Activated CD4-positive, alpha-beta T cell treated with anti-CD3 and anti-CD28 coated beads, Interleukin-2, amount 50 U/mL, for 48 hours (primary cell): ENCODE measurements around the gene SLC38A3.

Experiments
- DNase-seq, 2 experiments: peaks; one replicate each; pipeline ENCODE4 v3.0.0-alpha.2; 2020

SLC38A3 gene

DNA sequence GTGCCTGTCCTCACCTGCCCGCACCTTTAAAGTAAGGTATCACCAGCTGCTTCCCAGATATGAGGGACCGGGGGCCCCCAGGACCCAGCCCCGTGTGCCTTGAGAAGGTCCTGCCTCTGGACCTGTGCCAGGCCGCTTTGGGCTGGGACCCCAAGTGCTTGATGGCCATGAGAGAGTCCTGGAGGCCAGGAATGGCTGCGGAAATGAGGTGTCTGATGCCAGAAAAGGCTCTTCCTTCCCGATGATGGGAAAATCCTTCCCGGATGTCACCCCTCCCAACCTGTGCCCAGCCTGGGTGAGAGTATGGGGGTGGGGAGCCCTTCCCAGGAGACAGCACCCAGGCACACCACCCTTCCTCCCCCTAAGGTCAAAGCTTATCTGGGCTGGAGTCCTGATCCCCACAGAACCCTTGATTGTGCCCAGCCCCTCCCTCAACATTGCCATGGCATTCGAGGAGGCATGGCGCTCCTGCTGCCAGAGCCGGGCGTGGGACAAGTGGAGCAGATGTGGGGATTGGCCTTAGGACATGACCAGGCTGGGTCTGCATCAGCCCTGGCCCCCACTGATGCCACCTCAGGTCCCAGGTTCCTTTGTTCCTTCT lies 35.7 kb upstream of the SLC38A3 start:
- DNase-seq, result no peak

GRCh38 chr3:50169858-50170257 lies 35.2 kb upstream of the SLC38A3 start:
- no peak for DNase-seq

DNA sequence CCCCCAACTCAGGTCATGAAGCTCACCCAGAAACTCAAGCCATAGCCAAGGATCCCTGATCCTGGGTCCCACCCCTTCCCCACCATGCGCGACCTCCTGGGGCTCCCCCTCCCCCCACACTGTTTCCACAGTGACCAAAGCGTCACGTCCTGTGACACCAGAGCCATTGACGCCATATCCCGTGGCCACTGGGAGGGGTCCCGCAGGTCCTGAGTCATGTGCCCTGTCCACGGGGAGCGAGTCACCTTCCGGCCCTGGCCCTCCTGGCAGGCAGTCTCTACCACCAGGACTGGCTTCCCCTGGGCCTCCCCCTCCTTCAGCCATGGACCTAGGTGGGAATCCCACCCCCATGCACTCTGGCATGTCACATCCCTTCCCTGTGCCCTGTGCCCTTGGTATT lies 34.4 kb upstream of the SLC38A3 start:
- DNase-seq, result no peak

DNA sequence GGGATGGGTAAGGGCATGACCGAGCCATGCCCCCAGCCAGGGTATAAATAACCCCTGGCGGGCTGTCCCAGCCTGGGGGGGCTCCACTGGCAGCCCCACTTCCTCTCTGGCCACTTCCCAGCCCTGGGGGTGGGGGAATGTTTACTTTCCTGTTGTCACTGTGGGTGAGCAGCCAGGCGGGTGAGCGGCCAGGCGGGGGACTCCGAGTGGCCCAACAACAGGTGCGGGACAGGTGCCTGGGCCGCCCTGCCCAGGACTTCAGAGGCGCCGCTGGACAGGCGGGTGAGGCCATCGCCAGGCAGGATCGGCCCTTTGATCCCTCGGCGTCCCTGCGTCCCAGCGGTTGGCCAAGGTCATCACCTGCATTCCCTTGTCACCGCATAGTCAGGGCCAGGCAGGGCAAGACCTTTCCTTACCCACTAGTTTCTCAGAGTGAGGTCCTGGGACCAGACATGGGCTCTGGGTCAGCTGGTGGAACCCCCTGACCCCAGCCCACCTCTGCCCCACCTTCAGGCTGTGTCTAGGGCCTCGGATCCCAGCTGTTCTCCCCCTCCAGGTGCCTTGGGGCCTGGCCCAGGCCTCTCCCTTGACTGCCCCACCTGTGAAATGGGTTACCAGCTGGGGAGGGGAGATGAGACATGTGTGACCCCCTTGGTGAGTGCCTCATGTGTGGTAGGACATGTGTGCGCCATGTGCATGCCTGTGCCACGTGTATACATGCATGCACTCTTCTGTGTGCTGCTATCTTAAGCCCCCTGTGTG lies 33.4 kb upstream of the SLC38A3 start:
- no peak for DNase-seq

GRCh38 chr3:50172626-50173220 lies 32.3 kb upstream of the SLC38A3 start:
- DNase-seq, result no peak

DNA sequence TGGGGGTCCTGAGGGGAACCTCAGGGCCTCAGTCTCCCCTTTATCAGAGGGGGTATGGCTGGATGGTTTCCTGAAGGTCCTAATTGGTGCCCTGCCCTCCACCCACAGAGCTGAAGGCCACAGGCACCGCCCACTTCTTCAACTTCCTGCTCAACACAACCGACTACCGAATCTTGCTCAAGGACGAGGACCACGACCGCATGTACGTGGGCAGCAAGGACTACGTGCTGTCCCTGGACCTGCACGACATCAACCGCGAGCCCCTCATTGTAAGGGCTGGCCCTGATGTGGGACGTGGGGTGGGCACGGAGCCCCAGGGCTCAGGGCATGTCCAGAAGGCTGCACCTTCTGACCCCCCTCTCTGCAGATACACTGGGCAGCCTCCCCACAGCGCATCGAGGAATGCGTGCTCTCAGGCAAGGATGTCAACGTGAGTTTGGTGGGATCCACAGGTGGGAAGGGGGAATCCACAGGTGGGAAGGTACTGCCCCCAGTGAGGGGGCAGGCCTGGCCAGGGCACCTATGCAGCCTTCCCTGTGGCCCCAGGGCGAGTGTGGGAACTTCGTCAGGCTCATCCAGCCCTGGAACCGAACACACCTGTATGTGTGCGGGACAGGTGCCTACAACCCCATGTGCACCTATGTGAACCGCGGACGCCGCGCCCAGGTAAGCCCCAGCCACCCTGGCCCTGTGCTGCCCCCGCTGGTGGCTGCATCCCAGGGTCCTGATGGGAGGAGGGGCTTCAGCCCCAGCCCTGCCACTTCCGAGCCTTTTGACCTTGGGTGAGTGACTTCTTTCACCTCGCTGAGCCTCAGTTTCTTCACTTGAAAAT lies 31.2 kb upstream of the SLC38A3 start:
- DNase-seq, result no peak

DNA sequence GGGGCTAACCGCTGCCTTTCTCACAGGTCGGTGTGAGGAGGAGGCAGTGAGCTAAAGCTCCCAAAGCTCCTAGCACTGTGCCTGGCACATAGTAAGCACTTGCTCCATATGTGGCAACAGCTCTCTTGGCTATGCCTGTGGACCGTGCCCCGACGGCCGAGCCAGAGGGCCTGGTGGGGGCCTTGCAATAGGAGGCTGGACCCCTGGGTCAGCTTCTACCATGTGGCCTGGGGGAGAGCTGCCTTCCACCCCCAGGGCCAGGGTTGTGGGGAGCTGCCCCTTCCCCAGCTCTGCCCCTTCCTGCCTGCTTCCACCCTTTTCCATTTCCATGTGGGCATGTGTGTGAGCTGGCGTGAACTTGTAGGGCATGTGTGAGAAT lies 30.6 kb upstream of the SLC38A3 start:
- no peak for DNase-seq

DNA sequence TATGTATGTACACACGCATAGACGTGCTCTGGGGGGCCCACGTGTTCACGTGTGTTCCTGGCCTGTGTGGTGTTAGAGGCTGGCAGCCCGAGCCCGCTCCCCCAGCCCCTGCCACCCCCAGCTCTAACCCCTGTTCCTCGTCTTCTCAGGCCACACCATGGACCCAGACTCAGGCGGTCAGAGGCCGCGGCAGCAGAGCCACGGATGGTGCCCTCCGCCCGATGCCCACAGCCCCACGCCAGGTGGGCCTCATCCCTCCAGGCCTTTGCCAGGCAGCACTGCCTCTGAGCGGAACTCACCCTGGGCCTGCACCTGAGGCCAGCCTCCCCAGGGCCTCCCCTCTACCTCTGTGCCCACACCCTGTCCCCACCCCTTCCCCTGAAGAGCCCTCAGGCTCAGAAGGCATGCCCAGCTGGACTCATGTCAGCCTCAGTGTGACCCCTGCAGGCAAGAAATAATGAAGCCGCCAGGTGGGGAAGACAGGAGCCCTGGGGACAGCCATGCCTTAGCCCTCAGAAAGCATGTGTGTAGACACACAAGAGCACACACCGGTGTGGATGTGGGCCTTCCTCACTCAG lies 30.0 kb upstream of the SLC38A3 start:
- no peak for DNase-seq

DNA sequence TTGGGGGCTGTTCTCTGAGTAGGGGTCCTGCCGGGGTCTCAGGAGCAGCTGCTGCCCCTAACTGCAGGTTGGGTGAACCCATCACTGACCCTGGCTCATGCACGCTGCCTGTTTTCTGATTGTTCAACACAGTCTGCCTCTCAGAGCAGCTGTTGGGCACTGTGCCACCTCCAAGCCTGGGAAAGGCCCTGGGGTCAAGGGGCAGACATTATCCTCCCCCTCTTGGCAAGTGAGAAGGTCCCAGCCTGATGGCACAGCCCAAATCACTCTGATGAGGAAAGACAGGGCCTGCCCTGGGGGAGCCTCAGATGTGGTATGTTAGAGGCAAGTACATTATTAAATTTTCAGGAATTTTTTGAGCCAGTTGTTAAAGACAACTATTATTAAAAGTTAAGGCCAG lies 27.7 kb upstream of the SLC38A3 start:
- DNase-seq, result no peak

DNA sequence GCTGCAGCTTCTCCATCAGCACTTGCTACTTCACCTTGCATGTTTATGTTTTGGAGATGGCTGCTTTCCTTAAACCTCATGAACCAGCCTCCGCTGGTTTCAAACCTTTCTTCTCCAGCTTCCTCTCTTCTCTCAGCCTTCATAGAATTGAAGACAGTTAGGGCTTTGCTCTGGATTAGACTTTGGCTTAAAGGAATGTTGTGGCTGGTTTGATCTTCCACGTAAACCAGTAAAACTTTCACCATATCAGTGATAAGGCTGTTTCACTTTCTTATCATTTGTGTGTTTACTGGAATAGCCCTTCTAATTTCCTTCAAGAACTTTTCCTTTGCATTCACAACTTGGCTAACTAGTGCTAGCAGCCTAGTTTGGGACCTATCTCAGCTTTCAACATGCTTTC lies 25.4 kb upstream of the SLC38A3 start:
- DNase-seq, result no peak

GRCh38 chr3:50181985-50182384 lies 23.1 kb upstream of the SLC38A3 start:
- DNase-seq, result no peak

GRCh38 chr3:50182533-50183099 lies 22.5 kb upstream of the SLC38A3 start:
- no peak for DNase-seq

DNA sequence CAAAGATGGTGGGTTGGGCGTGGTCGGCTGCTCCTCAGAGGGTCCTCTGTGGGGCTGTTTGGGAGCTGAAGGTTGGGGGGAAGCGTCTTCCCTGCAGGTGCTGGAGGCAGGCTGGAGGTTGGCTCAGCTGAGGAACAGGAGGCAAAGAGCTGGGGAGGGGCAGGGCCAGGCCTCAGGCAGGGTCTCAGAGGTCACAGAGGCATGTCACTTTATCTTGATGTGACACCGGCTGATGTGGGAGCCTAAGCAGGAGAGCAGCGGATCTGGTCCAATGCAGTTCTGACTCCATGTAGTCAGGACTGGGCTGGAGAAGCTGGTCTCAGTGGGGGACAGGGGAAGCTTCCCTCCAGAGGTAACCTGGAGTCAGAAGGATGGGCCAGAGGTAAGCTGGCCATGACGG lies 21.3 kb upstream of the SLC38A3 start:
- no peak for DNase-seq

DNA sequence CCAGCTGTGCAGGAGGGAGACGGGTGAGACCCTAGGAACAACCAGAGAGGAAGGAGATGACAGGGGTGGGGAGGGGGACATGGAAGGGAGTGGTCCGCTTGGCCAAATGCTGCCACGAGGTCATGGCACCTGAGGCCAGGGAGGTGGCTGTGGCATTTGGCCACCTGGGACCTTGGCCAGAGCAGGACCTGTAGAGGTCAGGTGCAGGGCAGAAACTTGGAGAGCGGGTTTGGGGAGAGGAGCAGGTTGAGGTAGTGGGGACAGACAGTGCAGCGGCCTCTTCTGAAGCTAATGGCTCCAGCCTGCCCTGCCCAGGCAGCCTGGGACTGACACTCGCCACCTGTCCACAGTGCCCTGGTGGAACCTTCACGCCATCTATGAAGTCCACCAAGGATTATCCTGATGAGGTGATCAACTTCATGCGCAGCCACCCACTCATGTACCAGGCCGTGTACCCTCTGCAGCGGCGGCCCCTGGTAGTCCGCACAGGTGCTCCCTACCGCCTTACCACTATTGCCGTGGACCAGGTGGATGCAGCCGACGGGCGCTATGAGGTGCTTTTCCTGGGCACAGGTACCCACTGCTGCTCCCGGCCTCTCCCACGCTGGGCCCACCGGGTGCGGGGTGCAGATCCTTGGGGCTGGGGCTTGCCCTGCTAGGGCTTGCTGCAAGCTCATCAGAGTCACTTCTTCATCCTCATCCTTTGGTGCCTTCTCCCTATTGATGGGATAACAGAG lies 20.7 kb upstream of the SLC38A3 start:
- no peak for DNase-seq

GRCh38 chr3:50185230-50185629 lies 19.8 kb upstream of the SLC38A3 start:
- DNase-seq, result no peak

- no peak for DNase-seq
These were observed 19.0 kb upstream of the SLC38A3 start for GRCh38 chr3:50186096-50186495.

- no peak for DNase-seq
These were observed 17.3 kb upstream of the SLC38A3 start for GRCh38 chr3:50187750-50188149.

- peak; percentile 34 to 51 for DNase-seq
These were observed 15.8 kb upstream of the SLC38A3 start for GRCh38 chr3:50189274-50189673.

DNA sequence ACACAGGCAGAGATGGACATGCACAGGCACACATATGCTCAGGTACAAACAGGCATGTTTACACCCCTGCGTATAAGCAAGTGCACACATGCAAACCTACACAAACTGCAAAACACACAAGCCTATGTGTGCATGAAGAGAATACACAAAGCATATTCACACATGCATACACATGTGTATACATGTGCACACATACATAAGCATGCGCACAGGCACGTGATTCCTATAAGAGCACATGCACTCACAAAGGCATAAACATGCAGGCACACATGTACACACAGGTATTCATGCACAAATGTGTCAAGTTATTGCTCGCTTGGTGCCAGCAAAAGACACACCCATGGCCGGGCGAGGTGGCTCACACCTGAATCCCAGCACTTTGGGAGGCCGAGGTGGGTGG lies 15.1 kb upstream of the SLC38A3 start:
- DNase-seq, result no peak

GRCh38 chr3:50190936-50191660 lies 14.0 kb upstream of the SLC38A3 start, which contains the start of gene GNAT1:
GNAT1 (plus strand) TSS chr3:50191610; CDS start chr3:50191726, 116 bp downstream.
- no peak for DNase-seq

DNA sequence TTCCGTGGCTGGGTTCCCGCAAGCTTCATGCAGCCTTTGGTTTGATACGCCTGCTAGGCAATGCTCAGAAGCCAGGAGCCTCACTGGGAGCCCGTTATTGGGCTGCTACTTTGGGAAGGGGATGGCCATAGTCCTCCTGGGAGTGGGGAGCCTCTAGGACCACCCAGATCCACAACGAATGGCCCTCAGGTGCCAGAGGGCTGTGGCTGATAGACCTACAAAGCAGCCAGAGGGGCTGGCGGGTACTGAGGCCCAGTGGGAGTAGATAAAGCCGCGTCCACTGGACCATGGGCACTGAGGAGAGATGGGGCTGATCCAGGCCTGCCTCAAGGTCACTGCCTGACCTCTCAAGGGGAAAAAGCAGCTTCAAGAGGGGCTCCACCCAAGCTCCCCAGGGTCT lies 12.9 kb upstream of the SLC38A3 start:
- no peak for DNase-seq
